Glutamatergic neuron (in vitro differentiated cells): Measurements from ENCODE around the gene HACD2. TPM values are rescaled to one million over a fixed set of nuclear protein-coding genes. Genes with fewer than 3 reads are reported as not detected.

ENCODE experiments used
- DNase-seq: peaks from one replicate; pipeline ENCODE4 v3.0.0; 2022
- H3K27ac Mint-ChIP-seq: one replicate; pipeline ENCODE4 v1.8.0; 2020; ENCODE audit warnings: mild to moderate bottlenecking, mixed read lengths, inconsistent platforms; ENCODE audit not compliant: unreplicated experiment
- H3K27me3 Mint-ChIP-seq: one replicate; pipeline ENCODE4 v1.8.0; 2020; ENCODE audit warnings: mild to moderate bottlenecking, moderate library complexity, mixed read lengths, inconsistent platforms; ENCODE audit not compliant: unreplicated experiment
- H3K36me3 Mint-ChIP-seq: one replicate; pipeline ENCODE4 v1.8.0; 2020; ENCODE audit warnings: mild to moderate bottlenecking, mixed read lengths, inconsistent platforms; ENCODE audit not compliant: unreplicated experiment
- H3K4me1 Mint-ChIP-seq: one replicate; pipeline ENCODE4 v1.8.0; 2020; ENCODE audit warnings: mild to moderate bottlenecking, low read depth, mixed read lengths, inconsistent platforms; ENCODE audit not compliant: unreplicated experiment
- H3K4me3 Mint-ChIP-seq: one replicate; pipeline ENCODE4 v1.8.0; 2020; ENCODE audit warnings: mild to moderate bottlenecking, mixed read lengths, inconsistent platforms; ENCODE audit not compliant: unreplicated experiment
- H3K9me3 Mint-ChIP-seq: one replicate; pipeline ENCODE4 v1.8.0; 2020; ENCODE audit warnings: mild to moderate bottlenecking, moderate library complexity, mixed read lengths, inconsistent platforms; ENCODE audit not compliant: unreplicated experiment
- total RNA-seq: library from RNA; stranded (reverse); fragmentation: NEBNext Ultra II Directional; extraction: Animal tissue kit (Norgen Biotek cat#: 25700); gene quantifications from one replicate; pipeline ENCODE4 v1.2.1, GENCODE V29; 2021; ENCODE audit not compliant: unreplicated experiment
- TF ChIP-seq, protein P1 (sequence below): fragments of 200-600 bp; sonication (generic); IDR thresholded peaks from one replicate; pipeline ENCODE4 v1.5.0; 2021; ENCODE audit not compliant: partially characterized antibody, unreplicated experiment

Gene HACD2
- total RNA-seq, 1 donor from 2014 or later = 6.9 TPM

- Mint-ChIP-seq H3K27me3 (no peaks in the 10 kb centered on the region), H3K9me3 (peaks cover 2% of the 10 kb centered on the region), H3K27ac (peak overlapping the region; percentile 59), H3K36me3 (peaks cover 16% of the 10 kb centered on the region), H3K4me1 (no peaks in the 10 kb centered on the region), H3K4me3 (peak overlapping the region; percentile 91)
- TF ChIP-seq, protein P1, sequence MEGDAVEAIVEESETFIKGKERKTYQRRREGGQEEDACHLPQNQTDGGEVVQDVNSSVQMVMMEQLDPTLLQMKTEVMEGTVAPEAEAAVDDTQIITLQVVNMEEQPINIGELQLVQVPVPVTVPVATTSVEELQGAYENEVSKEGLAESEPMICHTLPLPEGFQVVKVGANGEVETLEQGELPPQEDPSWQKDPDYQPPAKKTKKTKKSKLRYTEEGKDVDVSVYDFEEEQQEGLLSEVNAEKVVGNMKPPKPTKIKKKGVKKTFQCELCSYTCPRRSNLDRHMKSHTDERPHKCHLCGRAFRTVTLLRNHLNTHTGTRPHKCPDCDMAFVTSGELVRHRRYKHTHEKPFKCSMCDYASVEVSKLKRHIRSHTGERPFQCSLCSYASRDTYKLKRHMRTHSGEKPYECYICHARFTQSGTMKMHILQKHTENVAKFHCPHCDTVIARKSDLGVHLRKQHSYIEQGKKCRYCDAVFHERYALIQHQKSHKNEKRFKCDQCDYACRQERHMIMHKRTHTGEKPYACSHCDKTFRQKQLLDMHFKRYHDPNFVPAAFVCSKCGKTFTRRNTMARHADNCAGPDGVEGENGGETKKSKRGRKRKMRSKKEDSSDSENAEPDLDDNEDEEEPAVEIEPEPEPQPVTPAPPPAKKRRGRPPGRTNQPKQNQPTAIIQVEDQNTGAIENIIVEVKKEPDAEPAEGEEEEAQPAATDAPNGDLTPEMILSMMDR = no peak
- peak; percentile 66 for DNase-seq
These were observed 417 bp downstream of the HACD2 start for GRCh38 chr3:123584284-123584987.

- TF ChIP-seq, protein P1 = no peak
- no peaks in the 10 kb centered on the region for H3K27me3 Mint-ChIP-seq
- no peak for DNase-seq
- H3K4me3 Mint-ChIP-seq = peak overlapping the region; percentile 59
- no peaks in the 10 kb centered on the region for H3K4me1 Mint-ChIP-seq
- H3K9me3 Mint-ChIP-seq = peaks cover 2% of the 10 kb centered on the region
- H3K36me3 Mint-ChIP-seq = peaks cover 7% of the 10 kb centered on the region
- no peak overlapping the region for H3K27ac Mint-ChIP-seq
These were observed 1.3 kb downstream of the HACD2 start for GRCh38 chr3:123583561-123583960.

DNA sequence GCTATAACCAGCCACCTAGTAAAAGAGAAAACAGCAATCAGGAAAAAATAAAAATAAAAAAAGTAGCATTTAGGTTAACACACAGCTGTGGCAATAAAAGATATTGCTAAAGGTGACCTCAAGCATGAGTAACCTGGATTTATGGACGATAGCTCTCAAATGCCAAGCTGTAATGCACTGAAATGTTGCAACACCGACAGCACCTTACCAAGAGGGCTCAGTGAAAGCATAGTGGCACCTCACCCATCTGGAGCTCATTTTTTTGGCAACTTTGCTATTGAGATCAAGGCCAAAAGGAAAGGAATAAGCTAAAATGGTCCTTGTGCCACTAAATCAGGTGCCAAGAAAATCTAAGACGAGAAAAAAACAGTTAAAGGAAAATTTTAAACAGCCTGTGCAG lies 2.5 kb downstream of the HACD2 start:
- DNase-seq = no peak
- Mint-ChIP-seq H3K36me3 (no peaks in the 10 kb centered on the region), H3K27ac (no peak overlapping the region), H3K27me3 (no peaks in the 10 kb centered on the region), H3K4me3 (no peak overlapping the region), H3K4me1 (no peaks in the 10 kb centered on the region), H3K9me3 (peaks cover 2% of the 10 kb centered on the region)
- TF ChIP-seq, protein P1 = no peak

- Mint-ChIP-seq H3K9me3 (no peaks in the 10 kb centered on the region), H3K27me3 (no peaks in the 10 kb centered on the region)
These were observed 8.7 kb downstream of the HACD2 start for GRCh38 chr3:123576122-123576521.

DNA sequence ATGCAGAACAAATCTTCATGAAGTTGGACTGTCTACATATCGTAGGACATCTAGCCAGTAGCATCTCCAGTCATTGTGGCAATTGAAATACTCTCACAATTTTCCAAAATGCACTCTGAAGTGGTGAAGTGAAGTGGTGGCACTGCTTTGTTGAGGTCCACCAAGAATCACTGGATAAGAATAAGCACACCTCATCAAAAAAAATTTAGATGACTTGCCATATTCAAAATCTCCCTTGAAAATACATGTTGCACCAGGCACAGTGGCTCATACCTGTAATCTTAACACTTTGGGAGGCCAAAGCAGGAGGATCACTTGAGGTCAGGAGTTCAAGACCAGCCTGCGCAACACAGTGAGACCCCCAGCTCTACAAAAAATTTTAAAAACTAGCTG lies 12.9 kb downstream of the HACD2 start:
- H3K9me3 Mint-ChIP-seq = no peaks in the 10 kb centered on the region
- H3K27me3 Mint-ChIP-seq = no peaks in the 10 kb centered on the region
- TF ChIP-seq, protein P1 = no peak
- no peak overlapping the region for H3K4me3 Mint-ChIP-seq
- no peaks in the 10 kb centered on the region for H3K4me1 Mint-ChIP-seq
- H3K27ac Mint-ChIP-seq = no peak overlapping the region
- H3K36me3 Mint-ChIP-seq = no peaks in the 10 kb centered on the region
- no peak for DNase-seq

More at GRCh38 chr3:123576122-123576521, 8.7 kb downstream of the HACD2 start:
- no peaks in the 10 kb centered on the region for H3K4me1 Mint-ChIP-seq
- TF ChIP-seq, protein P1 = no peak
- no peaks in the 10 kb centered on the region for H3K36me3 Mint-ChIP-seq
- no peak overlapping the region for H3K4me3 Mint-ChIP-seq
- no peak for DNase-seq
- no peak overlapping the region for H3K27ac Mint-ChIP-seq
